K562 (cell line): ENCODE results near the gene VPREB1. TPM values are rescaled to one million over a fixed set of nuclear protein-coding genes. Genes with fewer than 3 reads are reported as not detected.

Experiments
- AFF4 ChIP-seq: sonication (generic); formaldehyde crosslinking; IDR thresholded peaks from 2 replicates; pipeline ENCODE4 v1.8.0; 2023; ENCODE audit warnings: mild to moderate bottlenecking, missing genetic modification reagents
- ARID1B ChIP-seq: fragments of 450-650 bp; IDR thresholded peaks from 2 replicates; pipeline ENCODE4 v1.6.1; 2016; ENCODE audit warnings: antibody characterized with exemption, mild to moderate bottlenecking, inconsistent platforms
- EP300 ChIP-seq: IDR thresholded peaks from 2 replicates; pipeline ENCODE4 v1.6.1; 2012; ENCODE audit warnings: low read length, improper control_type of control experiment
- HIVEP1 ChIP-seq: fragments of 250-450 bp; sonication (Bioruptor Pico); IDR thresholded peaks from 2 replicates; pipeline ENCODE4 v1.4.0; 2020; ENCODE audit warnings: mild to moderate bottlenecking
- HNRNPUL1 ChIP-seq: fragments of 200-400 bp; formaldehyde crosslinking; IDR thresholded peaks from 2 replicates; pipeline ENCODE4 v1.6.1; 2017; ENCODE audit warnings: low read length
- MAZ ChIP-seq, 2 experiments: fragments of 450-650 bp in 1 of 2; sonication (generic) in 1 of 2; formaldehyde crosslinking; IDR thresholded peaks in 1 of 2; conservative IDR thresholded peaks in 1 of 2; 2 replicates each; pipeline versions ENCODE4 v1.4.0 to v1.5.0; 2020; ENCODE audit warnings: mild to moderate bottlenecking in 1 of 2, missing genetic modification reagents in 1 of 2
- MXD1 ChIP-seq: fragments of 250-450 bp; sonication (Bioruptor Pico); IDR thresholded peaks from 2 replicates; pipeline ENCODE4 v1.8.0; 2021; ENCODE audit warnings: borderline replicate concordance, mild to moderate bottlenecking, moderate library complexity; ENCODE audit not compliant: poor library complexity, severe bottlenecking
- NFRKB ChIP-seq: fragments of 450-650 bp; IDR thresholded peaks from 2 replicates; pipeline ENCODE4 v1.6.1; 2016; ENCODE audit warnings: low read depth
- PHF20 ChIP-seq: fragments of 450-650 bp; IDR thresholded peaks from 2 replicates; pipeline ENCODE4 v1.6.1; 2018; ENCODE audit not compliant: partially characterized antibody
- PYGO2 ChIP-seq: fragments of 450-650 bp; IDR thresholded peaks from 2 replicates; pipeline ENCODE4 v1.6.1; 2016; ENCODE audit warnings: mild to moderate bottlenecking, missing genetic modification characterization, moderate library complexity, missing compliant biosample characterization
- SMAD4 ChIP-seq: fragments of 250-450 bp; sonication (Bioruptor Pico); conservative IDR thresholded peaks from 2 replicates; pipeline ENCODE4 v1.8.0; 2021; ENCODE audit warnings: inconsistent platforms, mild to moderate bottlenecking, moderate library complexity
- SRSF7 ChIP-seq: fragments of 200-400 bp; formaldehyde crosslinking; optimal IDR thresholded peaks from 2 replicates; pipeline ENCODE3; 2017; ENCODE audit warnings: mild to moderate bottlenecking, low read depth, low read length
- SUPT5H ChIP-seq: fragments of 450-650 bp; IDR thresholded peaks from 2 replicates; pipeline ENCODE4 v1.6.1; 2016
- TFAM ChIP-seq: fragments of 250-450 bp; sonication (Bioruptor Pico); conservative IDR thresholded peaks from 2 replicates; pipeline ENCODE4 v1.5.0; 2021; ENCODE audit warnings: mild to moderate bottlenecking, moderate library complexity
- YY1 ChIP-seq, 3 experiments: IDR thresholded peaks; 2 replicates each; pipeline ENCODE4 v1.6.1; 2011; ENCODE audit warnings: low read length in 2 of 3, mild to moderate bottlenecking in 2 of 3, moderate library complexity in 2 of 3, borderline replicate concordance in 1 of 3, control low read depth in 1 of 3, low read depth in 1 of 3; ENCODE audit not compliant: insufficient read depth in 3 of 3, insufficient replicate concordance in 2 of 3, control insufficient read depth in 1 of 3, insufficient read length in 1 of 3; ENCODE audit errors: extremely low read depth in 1 of 3
- ZBTB49 ChIP-seq: sonication (generic); formaldehyde crosslinking; IDR thresholded peaks from 2 replicates; pipeline ENCODE4 v1.8.0; 2022; ENCODE audit warnings: missing genetic modification reagents, mild to moderate bottlenecking, borderline replicate concordance
- ZFP36 ChIP-seq: fragments of 150-350 bp; IDR thresholded peaks from 2 replicates; pipeline ENCODE4 v1.6.1; 2018; ENCODE audit warnings: low read length, low read depth; ENCODE audit not compliant: partially characterized antibody
- ZFPM2 ChIP-seq: fragments of 250-450 bp; sonication (Bioruptor Pico); IDR thresholded peaks from 2 replicates; pipeline ENCODE4 v1.5.1; 2022; ENCODE audit warnings: mild to moderate bottlenecking
- ZNF24 ChIP-seq: fragments of 450-650 bp; IDR thresholded peaks from 2 replicates; pipeline ENCODE4 v1.6.1; 2016
- ZNF282 ChIP-seq: sonication (generic); formaldehyde crosslinking; IDR thresholded peaks from 2 replicates; pipeline ENCODE4 v1.8.1; 2023; ENCODE audit warnings: missing genetic modification reagents
- ZNF384 ChIP-seq: IDR thresholded peaks from 2 replicates; pipeline ENCODE4 v1.6.1; 2012; ENCODE audit warnings: low read depth, low read length, improper control_type of control experiment
- ZNF707 ChIP-seq: fragments of 250-450 bp; sonication (Bioruptor Pico); conservative IDR thresholded peaks from 2 replicates; pipeline ENCODE4 v1.8.0; 2022; ENCODE audit warnings: inconsistent platforms, mild to moderate bottlenecking, moderate library complexity
- polyA plus RNA-seq, 8 experiments: library from polyadenylated mRNA; depleted of rRNA in 4 of 8; stranded (reverse) in 5 of 8; unstranded in 3 of 8; fragments of >200 nt; fragmentation: Nextera tagmentation in 2 of 8; fragmentation: Illumina TruSeq in 1 of 8; extraction: Ambion mirVana in 2 of 8; extraction: Trizol in 1 of 8; gene quantifications; 2 replicates each; pipeline versions ENCODE4 v1.2.1 to v1.2.3, GENCODE V29; 2011 to 2014; ENCODE audit warnings: inconsistent platforms in 1 of 8, missing spikeins in 1 of 8
- total RNA-seq, 7 experiments: library from RNA; depleted of rRNA in 6 of 7; stranded (reverse); fragments of >200 nt in 6 of 7; fragmentation: Illumina TruSeq in 2 of 7; extraction: Trizol in 2 of 7; gene quantifications; 2 replicates each; pipeline versions ENCODE4 v1.2.1 to v1.2.3, GENCODE V29; 2011 to 2021; ENCODE audit warnings: low replicate concordance in 1 of 7

Gene VPREB1
- total and polyA plus RNA-seq, 9 of the 15 experiments (the other 6 are each of a cell fraction or from before 2014, with no cell fraction given): not detected

- TF ChIP-seq HIVEP1 (CRISPR knock-in tag) (0 out of 2 replicates have a peak, but pooled peaks have one; percentile 49), ZNF282 (CRISPR knock-in tag) (no peak), ZNF24 (no peak), ZNF707 (CRISPR knock-in tag) (no peak), PYGO2 (no peak), MXD1 (no peak), AFF4 (CRISPR knock-in tag) (no peak), HNRNPUL1 (no peak), ZFPM2 (CRISPR knock-in tag) (no peak), ZBTB49 (no peak), EP300 (0 out of 2 replicates have a peak, but pooled peaks have one; percentile 19), NFRKB (no peak), SMAD4 (CRISPR knock-in tag) (no peak), SRSF7 (no peak), YY1 (IDR thresholded peaks at IDR 0.05; ENCODE audit: borderline replicate concordance in 1 of 3, control insufficient read depth in 1 of 3, extremely low read depth in 1 of 3, insufficient read depth in 3 of 3, insufficient read length in 1 of 3, insufficient replicate concordance in 2 of 3, low read depth in 1 of 3, low read length in 2 of 3) (peak in 1 of 3 experiments; percentile 11), TFAM (CRISPR knock-in tag) (no peak), PHF20 (no peak), MAZ (CRISPR knock-in tag; conservative IDR thresholded peaks at IDR 0.05 in 1 of 2, IDR thresholded peaks at IDR 0.05 in 1 of 2) (peak in 1 of 2 experiments; percentile 58; a peak in 2 of 4 replicates), ZNF384 (peak; percentile 24), ARID1B (no peak), ZFP36 (no peak), SUPT5H (no peak)
These were observed 43.2 kb upstream of the VPREB1 start (continued) for GRCh38 chr22:22201185-22201929.
